Prostate gland (tissue), 2 donors: ENCODE results near the gene UBR4.

Source experiments
- CTCF ChIP-seq, 4 experiments: fragments of 200-600 bp in 2 of 4; fragments of 450-650 bp in 2 of 4; sonication (generic) in 2 of 4; IDR thresholded peaks; 1 replicate in 3 of 4; 2 replicates in 1 of 4; pipeline ENCODE4 v1.5.1; 2016 to 2019; ENCODE audit warnings: antibody characterized with exemption in 4 of 4, mild to moderate bottlenecking in 2 of 4, moderate library complexity in 2 of 4
- POLR2A ChIP-seq: fragments of 450-650 bp; IDR thresholded peaks from one replicate; pipeline ENCODE4 v1.6.1; 2016; ENCODE audit warnings: antibody characterized with exemption, mild to moderate bottlenecking
- POLR2AphosphoS5 ChIP-seq: sonication (generic); formaldehyde crosslinking; IDR thresholded peaks from one replicate; pipeline ENCODE4 v1.6.1; 2017; ENCODE audit warnings: antibody characterized with exemption

GRCh38 chr1:19166066-19166465 is 44.0 kb downstream of the UBR4 start:
- no peak for TF ChIP-seq POLR2AphosphoS5
- no peak for TF ChIP-seq CTCF (IDR thresholded peaks at IDR 0.05)
- TF ChIP-seq POLR2A: no peak
